GM10248 (cell line): Measurements from ENCODE around the gene ADAMTS8.

Experiments used
- CTCF ChIA-PET: fragments of 300-600 bp; sonication (Branson Sonifier 250); formaldehyde crosslinking; extraction: SDS; loops from one replicate; lab custom pipeline; 2021; ENCODE audit warnings: antibody characterized with exemption; lab: Yijun Ruan, JAX
- POLR2A ChIA-PET: fragments of 350-650 bp; sonication (Branson Sonifier 250); formaldehyde crosslinking; extraction: SDS; loops from one replicate; lab custom pipeline; 2020; ENCODE audit warnings: antibody characterized with exemption; lab: Yijun Ruan, JAX
- DNase-seq: peaks from one replicate; pipeline ENCODE4 v3.0.0; 2012; ENCODE audit errors: extremely low spot score
- TF ChIP-seq, protein P1 (sequence below): IDR thresholded peaks from 2 replicates; pipeline ENCODE4 v1.5.1; 2012; ENCODE audit warnings: mild to moderate bottlenecking, low read depth; ENCODE audit errors: extremely low read depth, missing control alignments, control extremely low read depth

Gene ADAMTS8

GRCh38 chr11:130403967-130404366 lies 24.4 kb downstream of the ADAMTS8 start:
- DNase-seq: no peak
- ChIA-PET CTCF (no interaction called here), POLR2A (no interaction called here)
- TF ChIP-seq, protein P1, sequence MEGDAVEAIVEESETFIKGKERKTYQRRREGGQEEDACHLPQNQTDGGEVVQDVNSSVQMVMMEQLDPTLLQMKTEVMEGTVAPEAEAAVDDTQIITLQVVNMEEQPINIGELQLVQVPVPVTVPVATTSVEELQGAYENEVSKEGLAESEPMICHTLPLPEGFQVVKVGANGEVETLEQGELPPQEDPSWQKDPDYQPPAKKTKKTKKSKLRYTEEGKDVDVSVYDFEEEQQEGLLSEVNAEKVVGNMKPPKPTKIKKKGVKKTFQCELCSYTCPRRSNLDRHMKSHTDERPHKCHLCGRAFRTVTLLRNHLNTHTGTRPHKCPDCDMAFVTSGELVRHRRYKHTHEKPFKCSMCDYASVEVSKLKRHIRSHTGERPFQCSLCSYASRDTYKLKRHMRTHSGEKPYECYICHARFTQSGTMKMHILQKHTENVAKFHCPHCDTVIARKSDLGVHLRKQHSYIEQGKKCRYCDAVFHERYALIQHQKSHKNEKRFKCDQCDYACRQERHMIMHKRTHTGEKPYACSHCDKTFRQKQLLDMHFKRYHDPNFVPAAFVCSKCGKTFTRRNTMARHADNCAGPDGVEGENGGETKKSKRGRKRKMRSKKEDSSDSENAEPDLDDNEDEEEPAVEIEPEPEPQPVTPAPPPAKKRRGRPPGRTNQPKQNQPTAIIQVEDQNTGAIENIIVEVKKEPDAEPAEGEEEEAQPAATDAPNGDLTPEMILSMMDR: no peak

DNA sequence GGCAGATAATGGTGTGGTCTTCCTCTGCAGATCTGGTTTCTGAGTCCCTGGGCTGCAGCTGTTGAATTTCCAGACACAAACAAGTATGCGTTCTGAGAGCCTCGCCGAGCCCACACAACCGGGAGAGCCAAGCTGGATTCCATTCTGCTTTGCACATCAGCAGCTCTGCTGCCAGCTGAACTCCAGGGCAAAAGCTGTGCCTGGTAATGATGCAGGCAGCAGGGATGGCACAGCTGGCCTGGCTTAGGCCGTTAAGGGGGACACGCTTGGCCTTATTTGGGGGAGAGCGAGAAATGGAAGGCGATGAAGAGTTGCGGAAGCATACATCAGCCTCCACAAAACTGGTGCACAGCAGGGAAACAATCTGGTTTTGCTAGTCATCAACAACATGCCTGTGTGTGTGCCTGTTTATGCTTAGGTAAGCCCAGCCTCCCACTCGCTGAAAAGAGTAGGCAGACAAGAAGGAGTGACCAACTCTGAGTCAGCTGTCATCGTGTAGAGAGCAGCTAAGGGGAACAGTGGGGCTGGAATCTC lies 25.1 kb downstream of the ADAMTS8 start:
- CTCF ChIA-PET: no interaction called here
- DNase-seq: no peak
- POLR2A ChIA-PET: no interaction called here
- TF ChIP-seq, protein P1: no peak

GRCh38 chr11:130402570-130402969 lies 25.8 kb downstream of the ADAMTS8 start:
- ChIA-PET POLR2A (no interaction called here), CTCF (no interaction called here)
- DNase-seq: no peak
- TF ChIP-seq, protein P1: no peak

- ChIA-PET POLR2A (no interaction called here), CTCF (no interaction called here)
- DNase-seq: no peak
- TF ChIP-seq, protein P1: no peak
Observed at GRCh38 chr11:130400781-130401483, 27.5 kb downstream of the ADAMTS8 start.

DNA sequence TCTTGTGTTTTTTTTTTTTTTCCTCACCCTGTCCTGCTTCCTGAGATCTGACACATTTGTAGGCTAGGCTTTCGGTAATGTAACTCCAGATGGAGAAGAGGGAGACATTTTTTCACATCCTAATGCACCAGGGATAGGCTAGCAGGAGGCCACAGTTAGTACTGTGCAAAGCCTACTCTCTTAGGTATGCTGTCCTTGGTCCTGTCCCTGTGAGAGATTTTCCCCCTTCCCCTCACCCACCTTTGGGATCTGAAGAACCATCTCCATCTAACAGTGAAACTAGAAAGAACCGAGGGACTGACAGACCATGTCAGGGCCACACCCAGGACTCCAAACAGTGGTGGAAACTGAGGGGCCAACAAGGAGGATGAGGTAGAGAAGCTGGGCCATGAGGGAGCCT lies 29.2 kb downstream of the ADAMTS8 start:
- POLR2A ChIA-PET: no interaction called here
- no peak for DNase-seq
- CTCF ChIA-PET: no interaction called here
- TF ChIP-seq, protein P1: no peak

DNA sequence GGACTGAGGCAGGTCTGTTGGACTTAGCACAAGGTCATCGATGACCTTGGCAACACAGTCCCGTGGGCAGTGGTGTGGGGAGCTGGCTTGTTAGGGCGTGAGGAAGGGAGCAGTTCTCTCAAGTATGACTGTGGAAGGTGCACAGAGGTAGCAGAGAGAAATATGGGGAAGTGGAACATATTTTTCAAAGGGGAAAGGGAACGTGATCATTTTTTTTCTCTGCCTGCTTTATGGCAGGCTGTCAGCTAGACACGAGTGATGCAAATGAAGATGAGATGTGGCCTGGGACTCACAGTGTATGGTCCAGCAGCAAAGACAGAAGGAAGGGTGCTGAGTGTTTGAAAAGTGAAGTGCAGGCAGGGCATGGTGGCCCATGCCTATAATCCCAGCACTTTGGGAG lies 30.6 kb downstream of the ADAMTS8 start:
- ChIA-PET CTCF (interaction anchor here (1.2 kb wide), 1 partner anchor 185 kb away, joined by 3 read pairs; no protein-coding TSS in a partner anchor), POLR2A (no interaction called here)
- TF ChIP-seq, protein P1: no peak
- DNase-seq: no peak

- ChIA-PET POLR2A (no interaction called here), CTCF (no interaction called here)
- DNase-seq: no peak
- TF ChIP-seq, protein P1: no peak
Observed at GRCh38 chr11:130396965-130397364, 31.4 kb downstream of the ADAMTS8 start.
